HG02885 (cell line): ENCODE results near the gene SLC4A2.
"Not testable (repeated sequence)": the region's sequence is repeated elsewhere in the genome, so short reads cannot be mapped to it uniquely, and the experiment has no call there.

Experiments
- ATAC-seq: cut with Tn5 transposase; IDR thresholded peaks from one replicate; pipeline ENCODE4 v1.9.1; 2021; ENCODE audit warnings: mild to moderate bottlenecking; ENCODE audit not compliant: unreplicated experiment, poor library complexity

SLC4A2 gene

DNA sequence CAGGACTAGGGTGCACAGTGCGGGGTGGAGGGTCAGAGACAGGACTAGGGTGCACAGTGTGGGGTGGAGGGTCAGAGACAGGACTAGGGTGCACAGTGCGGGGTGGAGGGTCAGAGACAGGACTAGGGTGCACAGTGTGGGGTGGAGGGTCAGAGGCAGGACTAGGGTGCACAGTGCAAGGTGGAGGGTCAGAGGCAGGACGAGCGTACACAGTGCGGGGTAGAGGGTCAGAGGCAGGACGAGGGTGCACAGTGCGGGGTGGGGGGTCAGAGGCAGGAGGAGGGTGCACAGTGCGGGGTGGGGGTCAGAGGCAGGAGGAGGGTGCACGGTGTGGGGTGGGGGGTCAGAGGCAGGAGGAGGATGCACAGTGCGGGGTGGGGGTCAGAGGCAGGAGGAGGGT lies 15.9 kb upstream of the SLC4A2 start:
- ATAC-seq: not testable (repeated sequence)

DNA sequence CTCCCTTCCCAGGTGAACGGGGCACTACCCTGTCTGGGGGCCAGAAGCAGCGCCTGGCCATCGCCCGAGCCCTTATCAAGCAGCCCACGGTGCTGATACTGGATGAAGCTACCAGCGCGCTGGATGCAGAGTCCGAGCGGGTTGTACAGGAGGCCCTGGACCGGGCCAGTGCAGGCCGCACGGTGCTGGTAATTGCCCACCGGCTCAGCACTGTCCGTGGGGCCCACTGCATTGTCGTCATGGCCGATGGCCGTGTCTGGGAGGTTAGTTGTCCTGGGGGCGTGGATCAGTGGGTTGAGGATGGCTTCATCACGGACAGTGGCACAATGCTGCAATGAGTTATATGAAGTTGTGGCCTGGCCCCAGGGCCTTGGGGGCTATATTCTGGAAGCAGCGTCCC lies 15.4 kb upstream of the SLC4A2 start:
- no peak for ATAC-seq

DNA sequence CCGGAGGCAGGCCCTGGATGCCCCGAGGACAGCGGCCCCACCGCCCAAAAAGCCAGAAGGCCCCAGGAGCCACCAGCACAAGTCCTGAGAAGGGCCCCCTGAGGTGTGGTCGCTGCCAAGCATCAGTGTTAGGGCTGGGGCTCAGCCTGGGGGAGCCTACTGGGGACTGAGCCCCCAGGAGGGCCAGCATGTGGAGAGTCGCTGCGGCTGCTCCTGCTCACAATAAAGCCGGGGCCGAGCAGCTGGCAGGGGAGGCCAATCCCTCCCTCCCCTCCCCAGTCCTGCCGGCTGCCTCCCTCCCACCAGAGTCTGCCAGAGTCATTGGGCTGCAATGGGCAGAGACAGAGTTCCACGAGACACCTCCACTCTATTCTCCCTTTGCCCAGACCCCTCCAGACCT lies 14.1 kb upstream of the SLC4A2 start:
- no peak for ATAC-seq

DNA sequence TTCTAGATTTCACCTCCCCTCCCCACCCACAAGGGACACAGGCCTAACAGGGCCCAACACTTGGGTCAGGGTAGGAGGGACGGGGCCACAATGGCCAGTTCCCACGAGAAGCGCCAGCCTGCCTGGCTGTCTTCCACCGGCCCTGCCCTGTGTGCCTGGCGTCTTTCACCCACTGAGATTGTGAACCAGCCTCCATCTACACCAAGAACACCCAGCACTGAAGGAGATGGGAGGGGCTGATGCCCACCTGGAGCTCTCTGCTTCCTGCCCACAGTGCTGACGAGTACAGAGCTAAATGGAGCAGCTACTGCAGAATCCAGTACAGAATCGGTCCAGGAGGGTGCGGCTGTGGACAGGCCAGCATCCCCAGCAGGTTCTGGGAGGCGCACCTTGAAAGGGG lies 13.4 kb upstream of the SLC4A2 start:
- ATAC-seq: no peak

DNA sequence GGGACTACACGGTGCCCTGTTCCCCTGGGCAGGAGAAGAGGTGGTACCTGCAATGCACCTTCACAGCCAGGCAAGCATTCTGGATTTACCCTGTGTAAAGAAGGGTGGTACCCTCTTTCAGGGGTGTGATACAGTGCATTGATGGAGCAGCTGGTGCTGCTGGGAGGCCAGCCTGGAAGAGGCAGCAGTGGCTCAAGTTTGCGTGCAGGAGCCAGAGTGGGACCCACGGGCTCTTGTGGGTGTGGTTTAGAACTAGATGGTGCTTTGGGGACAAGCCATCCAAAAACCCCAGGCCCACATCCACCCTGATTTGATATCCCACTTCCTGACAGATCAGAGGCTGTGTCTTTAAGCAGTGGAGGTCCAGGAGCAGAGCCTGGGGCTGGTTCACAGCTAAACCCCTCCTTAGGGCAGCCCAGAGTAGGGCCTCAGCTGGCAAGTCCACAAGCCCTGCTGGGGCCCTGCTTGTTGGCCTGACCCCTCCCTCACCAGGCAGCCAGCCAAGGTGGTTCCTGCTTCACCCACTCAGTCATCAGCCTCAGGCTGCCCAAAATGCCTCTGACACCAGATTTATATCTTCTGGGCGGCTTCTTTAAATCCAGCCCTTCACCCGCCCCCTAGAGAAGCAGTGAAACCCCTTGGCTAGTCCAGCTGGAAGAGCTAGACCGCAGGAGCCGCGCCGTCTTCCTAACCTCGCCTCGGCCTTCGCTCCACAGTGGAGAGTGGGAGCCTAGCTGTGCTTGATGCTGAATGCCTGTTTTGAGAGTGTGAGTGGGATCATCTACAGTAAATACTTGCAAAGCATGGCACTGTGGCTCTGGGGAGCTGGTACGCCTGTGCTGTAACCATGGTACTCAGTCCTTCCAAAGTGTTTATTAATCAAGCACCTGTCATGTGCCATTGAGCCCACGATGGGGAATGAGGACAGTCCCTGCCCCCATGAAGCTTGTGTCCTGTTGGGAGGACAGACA lies 12.5 kb upstream of the SLC4A2 start:
- ATAC-seq: no peak

DNA sequence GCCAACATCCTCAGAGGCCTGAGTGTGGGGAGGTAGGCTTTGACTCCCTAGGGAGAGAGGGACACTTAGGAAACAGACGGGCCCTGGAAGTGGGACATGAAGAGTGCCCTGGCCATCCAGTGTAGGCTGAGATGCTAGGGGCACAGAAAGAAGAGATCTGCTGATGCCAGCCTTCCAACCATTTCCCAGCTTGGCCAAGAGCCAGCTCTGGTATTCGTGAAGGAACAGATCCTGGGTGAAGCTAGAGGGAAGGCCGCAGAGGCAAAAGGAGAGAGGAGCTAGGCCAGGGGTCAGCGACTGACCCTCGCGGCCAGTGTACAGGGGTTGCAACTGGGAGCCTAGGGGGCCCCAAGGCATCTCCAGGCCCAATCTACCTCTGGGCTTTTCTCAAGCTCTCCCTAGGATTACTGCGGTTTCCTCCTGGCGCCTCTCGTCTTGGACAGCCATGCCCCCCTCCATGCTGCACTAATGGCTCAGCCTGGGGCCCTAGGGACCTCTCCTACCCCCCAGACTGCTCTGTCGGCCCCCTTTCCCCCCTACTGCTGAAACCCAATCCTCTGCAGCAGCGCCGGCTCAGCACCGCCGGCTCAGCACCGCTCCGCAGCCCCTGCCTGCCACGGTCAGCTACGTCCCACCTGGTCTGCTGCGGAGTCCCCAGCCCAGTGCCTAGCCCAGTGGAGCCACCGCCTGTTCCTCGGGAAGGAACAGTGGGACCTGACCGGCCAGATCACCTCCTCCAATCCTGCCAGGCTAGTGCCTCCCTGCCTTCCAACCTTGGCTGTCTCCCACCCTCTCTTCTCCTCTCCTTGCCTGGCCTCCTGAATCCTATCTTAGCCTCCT lies 11.2 kb upstream of the SLC4A2 start, which contains the start of gene ASIC3:
Gene ASIC3 (plus strand): TSS at position 556 of the 840 bp plus-strand sequence. CDS start 355 bp downstream, outside the sequence.
- no peak for ATAC-seq

DNA sequence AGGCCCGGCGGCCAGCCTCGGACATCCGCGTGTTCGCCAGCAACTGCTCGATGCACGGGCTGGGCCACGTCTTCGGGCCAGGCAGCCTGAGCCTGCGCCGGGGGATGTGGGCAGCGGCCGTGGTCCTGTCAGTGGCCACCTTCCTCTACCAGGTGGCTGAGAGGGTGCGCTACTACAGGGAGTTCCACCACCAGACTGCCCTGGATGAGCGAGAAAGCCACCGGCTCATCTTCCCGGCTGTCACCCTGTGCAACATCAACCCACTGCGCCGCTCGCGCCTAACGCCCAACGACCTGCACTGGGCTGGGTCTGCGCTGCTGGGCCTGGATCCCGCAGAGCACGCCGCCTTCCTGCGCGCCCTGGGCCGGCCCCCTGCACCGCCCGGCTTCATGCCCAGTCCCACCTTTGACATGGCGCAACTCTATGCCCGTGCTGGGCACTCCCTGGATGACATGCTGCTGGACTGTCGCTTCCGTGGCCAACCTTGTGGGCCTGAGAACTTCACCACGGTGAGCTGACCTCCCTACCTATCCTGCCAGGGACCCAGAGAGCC lies 10.4 kb upstream of the SLC4A2 start:
- no peak for ATAC-seq

DNA sequence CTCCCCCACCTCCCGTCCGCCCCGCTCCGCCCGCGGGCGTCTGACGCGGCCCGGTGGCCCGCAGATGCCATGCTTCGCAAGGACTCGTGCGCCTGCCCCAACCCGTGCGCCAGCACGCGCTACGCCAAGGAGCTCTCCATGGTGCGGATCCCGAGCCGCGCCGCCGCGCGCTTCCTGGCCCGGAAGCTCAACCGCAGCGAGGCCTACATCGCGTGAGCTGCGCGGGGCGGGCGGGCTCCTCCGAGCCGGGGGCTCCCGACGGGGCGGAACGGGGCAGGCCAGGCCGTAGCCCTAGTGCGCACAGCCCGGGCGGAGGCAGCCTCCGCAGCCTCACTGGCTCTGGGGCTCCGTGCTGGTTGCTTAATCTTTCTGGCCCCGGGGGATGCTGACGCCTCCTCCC lies 8.3 kb upstream of the SLC4A2 start:
- no peak for ATAC-seq

DNA sequence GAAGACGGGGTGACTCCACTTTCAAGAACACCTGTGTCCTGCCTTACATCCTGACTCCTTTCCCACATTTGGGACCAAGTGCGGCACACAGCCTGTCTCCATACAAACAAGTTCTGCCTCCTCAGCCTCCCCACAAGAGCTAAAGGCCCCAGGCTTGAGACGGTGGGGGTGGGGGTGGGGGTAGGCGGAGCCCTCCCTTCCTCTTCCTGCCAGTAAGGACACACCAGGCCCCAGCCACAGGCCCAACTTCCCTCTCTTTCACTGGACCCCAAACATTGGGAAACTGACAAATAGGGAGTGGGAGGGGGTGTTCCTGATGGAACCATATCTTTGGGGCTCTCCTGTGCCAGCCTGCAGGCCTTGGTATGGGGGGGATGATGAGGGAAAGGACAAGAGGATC lies 6.3 kb upstream of the SLC4A2 start:
- ATAC-seq: no peak

DNA sequence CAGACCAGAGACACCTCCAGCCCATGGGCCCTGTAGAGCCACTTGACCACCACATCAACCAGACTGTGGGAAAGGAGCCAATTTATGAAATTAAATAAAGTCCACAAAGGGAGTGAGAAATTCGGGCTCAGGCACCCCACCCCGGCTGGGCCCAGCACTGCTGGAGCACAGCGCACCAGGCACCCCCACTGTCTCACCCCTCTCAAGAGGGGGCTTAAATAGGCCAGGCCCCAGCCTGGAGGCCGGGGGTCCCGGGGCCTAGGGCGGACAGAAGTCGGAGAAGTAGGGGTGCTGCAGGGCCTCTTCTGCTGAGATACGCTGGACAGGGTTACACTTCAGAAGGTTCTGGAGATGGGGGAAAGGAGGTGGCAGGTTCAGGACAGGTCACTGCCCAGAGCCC lies 5.6 kb upstream of the SLC4A2 start:
- ATAC-seq: no peak

DNA sequence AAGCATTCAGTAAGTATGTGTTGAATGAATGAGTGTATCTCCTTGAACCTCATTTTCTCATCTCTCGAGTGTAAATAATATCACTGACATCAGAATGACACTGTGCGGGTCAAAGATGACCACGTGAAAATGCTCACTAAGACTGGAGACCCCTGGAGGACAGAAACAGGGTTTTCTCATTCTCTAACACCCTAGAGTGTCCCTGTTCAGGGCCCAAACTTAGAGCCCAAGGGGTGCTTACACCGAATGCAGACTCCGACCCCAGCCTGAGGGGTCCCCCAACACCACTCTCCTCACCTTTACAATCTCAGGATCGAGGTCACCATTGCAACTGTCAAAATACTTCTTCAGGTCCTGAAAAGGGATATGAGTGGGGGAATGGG lies 3.1 kb upstream of the SLC4A2 start:
- no peak for ATAC-seq

DNA sequence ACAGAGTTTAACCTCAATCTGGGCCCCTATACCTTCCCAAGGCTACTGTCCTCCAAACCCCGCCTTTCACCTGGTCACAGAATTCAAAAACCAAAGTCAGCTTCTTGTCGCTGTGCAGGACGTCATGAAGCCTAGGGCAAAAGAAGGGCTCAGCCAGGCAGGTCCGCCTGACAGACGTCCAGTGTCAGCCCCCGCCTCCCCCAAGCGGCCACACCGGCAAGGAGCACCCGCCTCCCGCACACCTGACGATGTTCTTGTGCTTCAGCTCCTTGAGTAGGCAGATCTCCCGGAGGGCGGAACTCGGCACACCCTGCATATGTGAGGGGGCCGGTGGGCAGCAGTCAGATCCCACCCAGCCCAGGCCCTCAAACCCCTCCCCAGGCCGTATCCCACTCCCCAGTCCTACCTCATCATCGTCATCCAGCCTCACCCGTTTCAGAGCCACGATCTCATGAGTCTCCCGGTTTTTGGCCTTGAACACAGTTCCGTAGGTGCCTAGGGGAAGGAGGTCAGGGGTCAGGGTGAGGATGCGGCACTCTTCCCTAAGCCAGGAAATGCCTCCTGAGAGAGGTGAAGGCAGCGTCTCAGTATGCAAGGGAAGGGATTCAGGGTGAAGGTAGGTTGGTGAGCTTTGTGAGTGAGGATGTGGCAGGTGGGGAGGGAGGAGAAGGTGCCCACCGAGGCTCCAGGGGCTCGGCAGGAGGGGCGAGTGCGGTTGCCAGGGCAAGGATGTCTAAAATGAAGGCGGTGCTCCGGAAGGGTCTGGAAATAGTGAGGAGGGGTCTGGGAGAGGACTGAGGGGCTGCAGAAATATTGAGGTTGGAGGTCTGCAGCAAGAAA lies 2.5 kb upstream of the SLC4A2 start:
- no peak for ATAC-seq

DNA sequence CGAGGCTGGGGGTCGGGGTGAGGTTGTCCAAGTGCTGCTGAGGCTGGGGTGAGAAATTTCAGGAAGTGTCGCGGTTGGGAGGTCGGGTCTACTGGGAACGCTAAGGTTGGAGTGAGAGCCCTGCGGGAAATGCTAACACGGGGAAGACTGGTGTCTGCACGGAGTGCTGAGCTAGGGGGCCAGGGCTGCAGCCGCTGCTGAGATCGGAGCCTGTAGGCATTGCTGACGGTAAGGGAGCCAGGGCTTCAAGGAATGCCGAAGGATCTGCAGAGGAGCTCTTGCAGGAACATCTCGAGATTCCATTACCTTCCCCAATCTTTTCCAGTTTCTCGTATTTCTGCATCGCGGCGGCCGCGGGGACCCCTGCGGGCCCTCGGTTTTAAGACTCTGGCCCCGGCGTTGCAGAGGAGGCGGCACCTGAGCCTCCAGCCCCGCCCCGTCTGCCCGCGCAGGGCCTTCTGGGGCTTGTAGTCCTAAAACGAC lies 1.8 kb upstream of the SLC4A2 start, which contains the start of gene CDK5:
Gene CDK5 (minus strand): TSS at position 392 of the 483 bp plus-strand sequence. CDS start 49 bp downstream, at position 343.
- peak; percentile 9 for ATAC-seq

DNA sequence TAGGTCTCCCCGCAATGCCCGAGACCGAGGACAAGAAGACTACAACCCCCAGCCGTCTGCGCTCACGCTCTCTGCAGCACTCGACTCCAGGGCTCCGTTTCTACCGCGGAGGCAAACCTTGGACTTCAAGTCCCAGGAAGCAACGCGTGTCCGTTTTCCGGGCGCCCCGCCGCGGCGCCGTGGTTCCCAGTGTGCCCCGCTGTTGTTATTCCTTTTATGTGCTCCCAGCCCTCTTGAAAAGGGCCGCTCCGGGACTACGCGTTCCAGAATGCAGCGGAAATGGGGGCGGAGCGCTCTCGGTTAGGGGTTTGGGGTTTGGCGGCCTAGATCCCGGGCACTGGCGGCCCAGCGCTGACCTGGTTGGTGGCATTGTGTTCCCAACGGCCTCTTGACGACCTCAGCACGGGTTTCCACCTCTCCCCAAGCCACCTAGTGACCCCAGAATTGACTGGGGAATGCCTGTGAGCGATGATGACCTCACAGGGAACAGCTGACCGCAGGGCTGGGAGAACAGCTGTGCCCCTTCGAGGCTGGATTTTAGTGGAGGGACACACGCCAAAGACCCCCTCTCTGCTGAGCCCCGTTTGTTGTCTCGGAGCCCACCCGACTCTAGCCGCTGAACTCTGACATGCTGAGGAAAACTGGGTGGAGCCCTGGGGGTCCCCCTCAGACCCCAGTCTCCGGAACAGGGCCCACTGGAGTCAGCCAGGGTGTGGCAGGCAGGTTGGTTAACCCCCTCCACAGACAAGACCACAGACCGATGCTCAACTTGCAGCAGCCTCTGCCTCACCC lies 1.2 kb upstream of the SLC4A2 start:
- ATAC-seq: peak; percentile 91

DNA sequence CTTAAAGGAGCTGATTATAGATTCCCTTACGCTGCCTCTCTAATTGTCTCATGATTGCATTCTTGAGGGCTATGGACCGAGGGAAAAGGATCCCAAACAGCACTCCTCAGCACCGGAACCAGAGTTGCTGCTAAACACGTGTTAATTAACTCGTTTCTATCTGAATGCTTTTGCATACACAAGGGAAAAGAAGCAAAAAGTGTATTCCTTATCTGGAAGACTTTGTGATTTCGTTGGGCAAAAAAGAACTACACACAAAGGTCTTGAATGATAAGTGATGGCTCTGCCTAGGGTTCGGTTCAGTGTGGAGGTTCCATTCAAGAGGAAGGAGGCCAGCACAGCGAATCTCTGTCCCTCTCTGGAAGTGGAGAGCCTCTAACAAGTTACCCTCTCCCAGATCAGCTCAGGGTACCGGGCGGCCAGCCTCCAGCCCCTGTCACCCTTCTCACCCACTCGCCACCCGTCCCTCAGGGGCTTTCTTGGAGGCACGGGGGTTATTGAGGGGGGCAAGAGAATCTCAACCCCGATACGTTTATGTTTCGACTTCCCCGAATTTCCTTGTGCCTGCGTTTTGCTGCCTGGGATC lies 515 bp upstream of the SLC4A2 start:
- no peak for ATAC-seq

DNA sequence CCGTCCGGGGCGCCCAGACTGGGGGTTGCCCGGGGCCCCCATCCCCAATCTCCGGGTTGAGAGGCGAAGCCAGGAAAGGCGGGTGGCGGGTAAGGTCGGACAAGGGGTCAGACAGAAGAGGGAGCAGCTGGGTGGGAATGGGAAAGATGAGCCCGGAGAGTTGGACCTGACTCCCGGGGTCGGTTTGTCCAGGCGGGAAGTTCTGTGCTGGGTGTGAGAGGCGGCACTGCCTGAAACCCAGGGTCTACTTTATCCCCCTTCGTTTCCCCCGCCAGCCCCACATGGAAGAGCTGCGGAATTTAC lies 675 bp downstream of the SLC4A2 start:
- no peak for ATAC-seq

DNA sequence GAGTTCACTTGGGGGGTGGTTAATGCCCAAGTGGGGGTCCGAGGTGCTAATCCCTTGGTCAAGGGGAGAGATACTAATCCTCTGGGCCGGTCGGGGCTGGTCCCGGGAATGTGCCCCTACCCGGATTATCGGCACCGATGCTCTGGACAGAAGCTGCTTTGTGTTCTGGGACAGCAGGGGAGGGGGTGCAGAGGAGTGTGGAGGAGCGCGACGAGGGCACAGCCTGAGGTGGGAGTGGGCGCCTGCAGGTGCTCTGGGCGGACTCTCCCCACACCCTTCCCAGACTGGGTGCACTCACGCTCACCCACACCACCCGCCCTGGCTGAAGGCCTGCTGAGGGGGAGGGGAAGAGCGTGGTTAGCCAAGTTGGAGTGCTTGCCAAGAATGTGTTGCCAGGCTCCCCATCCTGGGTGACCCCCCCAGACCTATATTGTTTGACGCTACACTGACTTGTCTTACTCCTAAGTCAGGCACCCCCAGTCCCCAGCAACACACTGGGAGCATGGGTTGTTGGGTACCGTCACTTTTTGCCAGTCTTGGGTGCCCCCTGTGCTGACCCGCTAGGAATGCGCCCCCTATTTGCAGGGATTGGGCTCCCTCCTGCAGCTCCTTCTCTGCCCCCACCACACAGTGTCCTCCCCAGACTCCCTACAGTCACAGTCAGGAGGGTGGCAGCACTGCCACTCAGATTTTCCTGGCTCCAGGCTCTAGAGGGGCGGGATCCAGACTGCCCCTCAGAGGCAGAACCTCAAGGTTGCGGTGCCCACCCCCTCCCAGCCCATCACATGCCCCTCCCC lies 1.2 kb downstream of the SLC4A2 start:
- no peak for ATAC-seq
